Measurements from ENCODE around the gene SOCS7. TPM values are rescaled to one million over a fixed set of nuclear protein-coding genes. Genes with fewer than 3 reads are reported as not detected.

Gene SOCS7
- polyA plus RNA-seq, 1 experiment, result 5.8 TPM

GRCh38 chr17:38334480-38335364 lies 16.9 kb upstream of the SOCS7 start:
- no peak for TF ChIP-seq CTCF (IDR thresholded peaks at IDR 0.05; ENCODE audit: low read depth, low read length)
- ChIA-PET POLR2A (no interaction called here), CTCF (interaction anchor here (0.6 to 5.1 kb wide), 5 partner anchors 12 to 78 kb away, joined by 3 to 28 read pairs (median 9); no protein-coding TSS in a partner anchor)
- Histone ChIP-seq H3K27me3 (ENCODE audit: control insufficient read depth, insufficient read depth, low read length) (peaks cover 47% of the 10 kb centered on the region), H3K27ac (ENCODE audit: low read depth, low read length) (no peak overlapping the region), H3K4me3 (ENCODE audit: low read depth, low read length) (no peak overlapping the region), H3K9me3 (ENCODE audit: control insufficient read depth, insufficient read depth, low read length) (no peaks in the 10 kb centered on the region)
- no peak for DNase-seq (ENCODE audit: low read depth, low spot score)

- H3K27me3 ChIP-seq (ENCODE audit: control insufficient read depth, insufficient read depth, low read length), result peaks cover 42% of the 10 kb centered on the region
- TF ChIP-seq CTCF (IDR thresholded peaks at IDR 0.05; ENCODE audit: low read depth, low read length), result no peak
Observed at GRCh38 chr17:38336838-38337237, 14.8 kb upstream of the SOCS7 start.

GRCh38 chr17:38338053-38338452 lies 13.6 kb upstream of the SOCS7 start:
- H3K4me3 ChIP-seq (ENCODE audit: low read depth, low read length), result no peak overlapping the region
- ChIA-PET POLR2A (no interaction called here), CTCF (interaction anchor here (3.3 to 3.5 kb wide), 2 partner anchors 11 to 16 kb away, joined by 17 to 24 read pairs; no protein-coding TSS in a partner anchor)
- H3K27ac ChIP-seq (ENCODE audit: low read depth, low read length), result no peak overlapping the region
- peaks cover 41% of the 10 kb centered on the region for H3K27me3 ChIP-seq (ENCODE audit: control insufficient read depth, insufficient read depth, low read length)
- H3K9me3 ChIP-seq (ENCODE audit: control insufficient read depth, insufficient read depth, low read length), result no peaks in the 10 kb centered on the region
- TF ChIP-seq CTCF (IDR thresholded peaks at IDR 0.05; ENCODE audit: low read depth, low read length), result no peak
- DNase-seq (ENCODE audit: low read depth, low spot score), result no peak

More at GRCh38 chr17:38336838-38337237, 14.8 kb upstream of the SOCS7 start:
- H3K27ac ChIP-seq (ENCODE audit: low read depth, low read length), result no peak overlapping the region
- no peak overlapping the region for H3K4me3 ChIP-seq (ENCODE audit: low read depth, low read length)
- no peak for DNase-seq (ENCODE audit: low read depth, low spot score)
- POLR2A ChIA-PET, result no interaction called here
- CTCF ChIA-PET, result interaction anchor here (0.6 to 3.3 kb wide), 3 partner anchors 12 to 221 kb away, joined by 3 to 17 read pairs (median 4); no protein-coding TSS in a partner anchor
- H3K9me3 ChIP-seq (ENCODE audit: control insufficient read depth, insufficient read depth, low read length), result no peaks in the 10 kb centered on the region

- ChIA-PET CTCF (interaction anchor here (3.3 to 3.5 kb wide), 2 partner anchors 11 to 16 kb away, joined by 17 to 24 read pairs; no protein-coding TSS in a partner anchor), POLR2A (no interaction called here)
- H3K27ac ChIP-seq (ENCODE audit: low read depth, low read length), result no peak overlapping the region
- H3K4me3 ChIP-seq (ENCODE audit: low read depth, low read length), result no peak overlapping the region
- peaks cover 43% of the 10 kb centered on the region for H3K27me3 ChIP-seq (ENCODE audit: control insufficient read depth, insufficient read depth, low read length)
- no peak for TF ChIP-seq CTCF (IDR thresholded peaks at IDR 0.05; ENCODE audit: low read depth, low read length)
- DNase-seq (ENCODE audit: low read depth, low spot score), result no peak
- H3K9me3 ChIP-seq (ENCODE audit: control insufficient read depth, insufficient read depth, low read length), result no peaks in the 10 kb centered on the region
Observed at GRCh38 chr17:38338535-38338934, 13.1 kb upstream of the SOCS7 start.

- no peak for DNase-seq (ENCODE audit: low read depth, low spot score)
- no peak overlapping the region for H3K27ac ChIP-seq (ENCODE audit: low read depth, low read length)
- no peak for TF ChIP-seq CTCF (IDR thresholded peaks at IDR 0.05; ENCODE audit: low read depth, low read length)
- H3K27me3 ChIP-seq (ENCODE audit: control insufficient read depth, insufficient read depth, low read length), result peaks cover 44% of the 10 kb centered on the region
- H3K9me3 ChIP-seq (ENCODE audit: control insufficient read depth, insufficient read depth, low read length), result no peaks in the 10 kb centered on the region
- CTCF ChIA-PET, result interaction anchor here (1.0 to 3.5 kb wide), 4 partner anchors 9 to 75 kb away, joined by 4 to 24 read pairs (median 6); no protein-coding TSS in a partner anchor
- POLR2A ChIA-PET, result no interaction called here
- H3K4me3 ChIP-seq (ENCODE audit: low read depth, low read length), result no peak overlapping the region
Observed at GRCh38 chr17:38339891-38340290, 11.8 kb upstream of the SOCS7 start.

Measured in AG04450 (cell line).